HepG2 (cell line): ENCODE data around the gene ZDHHC7. TPM values are rescaled to one million over a fixed set of nuclear protein-coding genes. Genes with fewer than 3 reads are reported as not detected.

Experiments used
- ATAC-seq: fragments of 200-7000 bp; cut with Tn5 transposase; 3 replicates; pipeline ENCODE4 v1.9.1; 2020; ENCODE audit warnings: mild to moderate bottlenecking, moderate library complexity
- BruUV-seq: library from RNA; stranded (reverse); fragments of 400-500 nt; replicated peaks from 2 replicates; lab custom pipeline; 2021; lab: Mats Ljungman, UMichigan
- CTCF ChIA-PET: fragments of 300-600 bp; formaldehyde crosslinking; extraction: SDS; loops from one replicate; lab custom pipeline; 2021; ENCODE audit warnings: low total read pairs, inconsistent platforms, low intra/inter-chr PET ratio; lab: Yijun Ruan, JAX
- POLR2A ChIA-PET: fragments of 350-600 bp; sonication (Branson Sonifier 250); formaldehyde crosslinking; loops from one replicate; lab custom pipeline; 2020; ENCODE audit warnings: antibody characterized with exemption, inconsistent platforms; lab: Yijun Ruan, JAX
- DNase-seq: peaks from one replicate; pipeline ENCODE4 v3.0.0-alpha.2; 2015; ENCODE audit warnings: low spot score
- FAIRE-seq: peaks from 3 replicates; lab custom pipeline; 2011; peaks lifted over from hg19 to GRCh38; lab: Jason Lieb, UNC
- H2AFZ ChIP-seq: one replicate; pipeline ENCODE4 v1.6.1; 2011; ENCODE audit warnings: low read length, inconsistent platforms
- H3K27ac ChIP-seq: fragments of 300-600 bp; 3 replicates; pipeline ENCODE4 v1.8.0; 2011; ENCODE audit warnings: mixed run types, mild to moderate bottlenecking, mixed read lengths, low read length, inconsistent platforms; ENCODE audit not compliant: insufficient read depth; ENCODE audit errors: extremely low read length
- H3K27me3 ChIP-seq, 2 experiments: fragments of 200-600 bp in 1 of 2; 2 replicates in 1 of 2; 3 replicates in 1 of 2; pipeline versions ENCODE4 v1.6.0 to v1.8.0; 2011; ENCODE audit warnings: low read length in 2 of 2, mild to moderate bottlenecking in 2 of 2, moderate library complexity in 2 of 2, inconsistent platforms in 1 of 2; ENCODE audit not compliant: insufficient read depth in 2 of 2, control insufficient read depth in 1 of 2
- H3K36me3 ChIP-seq, 2 experiments: fragments of 200-600 bp in 1 of 2; replicated peaks in 1 of 2; 2 replicates in 1 of 2; 3 replicates in 1 of 2; pipeline versions ENCODE4 v1.5.1 to v1.8.0; 2011; ENCODE audit warnings: low read length in 2 of 2, inconsistent platforms in 1 of 2; ENCODE audit not compliant: insufficient read depth in 2 of 2, control insufficient read depth in 1 of 2
- H3K4me1 ChIP-seq: 2 replicates; pipeline ENCODE4 v1.5.1; 2012; ENCODE audit warnings: low read length, inconsistent platforms; ENCODE audit not compliant: insufficient read depth
- H3K4me2 ChIP-seq: 2 replicates; pipeline ENCODE4 v1.6.0; 2011; ENCODE audit warnings: low read depth, low read length, inconsistent platforms
- H3K4me3 ChIP-seq, 3 experiments: fragments of 200-600 bp in 1 of 3; sonication (generic), shearing (Covaris generic) in 1 of 3; replicated peaks in 1 of 3; 2 replicates each; pipeline ENCODE4 v1.5.1; 2011 to 2016; ENCODE audit warnings: low read length in 3 of 3, inconsistent platforms in 2 of 3, low read depth in 2 of 3, mild to moderate bottlenecking in 2 of 3, control low read depth in 1 of 3, mixed read lengths in 1 of 3; ENCODE audit not compliant: insufficient read depth in 1 of 3
- H3K79me2 ChIP-seq: one replicate; pipeline ENCODE4 v1.6.1; 2011; ENCODE audit warnings: low read length, inconsistent platforms; ENCODE audit not compliant: insufficient read depth
- H3K9ac ChIP-seq: 2 replicates; pipeline ENCODE4 v1.6.0; 2011; ENCODE audit warnings: mild to moderate bottlenecking, low read depth, low read length, inconsistent platforms; ENCODE audit not compliant: insufficient read depth
- H3K9me3 ChIP-seq: 2 replicates; pipeline ENCODE4 v1.5.1; 2012; ENCODE audit warnings: mild to moderate bottlenecking, low read length
- H4K20me1 ChIP-seq: 2 replicates; pipeline ENCODE4 v1.6.0; 2011; ENCODE audit warnings: inconsistent platforms, mild to moderate bottlenecking, low read length, moderate library complexity; ENCODE audit not compliant: insufficient read depth
- ADNP ChIP-seq: sonication (generic); formaldehyde crosslinking; IDR thresholded peaks from 2 replicates; pipeline ENCODE4 v1.4.0; 2020; ENCODE audit warnings: missing genetic modification reagents
- ATF7 ChIP-seq, 2 experiments: fragments of 450-650 bp in 1 of 2; sonication (generic) in 1 of 2; formaldehyde crosslinking in 1 of 2; IDR thresholded peaks; 2 replicates each; pipeline versions ENCODE4 v1.4.0 to v1.6.1; 2016 to 2020; ENCODE audit warnings: antibody characterized with exemption in 1 of 2, mild to moderate bottlenecking in 1 of 2, missing genetic modification reagents in 1 of 2
- CEBPB ChIP-seq: IDR thresholded peaks from 2 replicates; pipeline ENCODE4 v1.6.1; 2011; ENCODE audit warnings: low read depth, low read length, improper control_type of control experiment, borderline replicate concordance
- CREM ChIP-seq, 2 experiments: sonication (generic) in 1 of 2; formaldehyde crosslinking in 1 of 2; IDR thresholded peaks; 2 replicates each; pipeline versions ENCODE4 v1.4.0 to v1.6.1; 2016 to 2020; ENCODE audit warnings: antibody characterized with exemption in 1 of 2, mild to moderate bottlenecking in 1 of 2, missing genetic modification reagents in 1 of 2
- ELF4 ChIP-seq: sonication (generic); formaldehyde crosslinking; IDR thresholded peaks from 2 replicates; pipeline ENCODE4 v1.5.0; 2020; ENCODE audit warnings: missing genetic modification reagents, mild to moderate bottlenecking, moderate library complexity, borderline replicate concordance
- HCFC1 ChIP-seq: fragments of 150-350 bp; IDR thresholded peaks from 2 replicates; pipeline ENCODE4 v1.6.1; 2014; ENCODE audit warnings: low read depth, low read length
- HNRNPH1 ChIP-seq: fragments of 200-400 bp; formaldehyde crosslinking; optimal IDR thresholded peaks from 2 replicates; pipeline ENCODE3; 2017; ENCODE audit warnings: mild to moderate bottlenecking, low read depth, low read length
- KLF16 ChIP-seq, 2 experiments: sonication (generic) in 1 of 2; formaldehyde crosslinking in 1 of 2; IDR thresholded peaks; 2 replicates each; pipeline versions ENCODE4 v1.6.1 to v1.8.0; 2016 to 2023; ENCODE audit warnings: missing genetic modification reagents in 2 of 2, missing compliant biosample characterization in 1 of 2
- RBFOX2 ChIP-seq: fragments of 200-400 bp; formaldehyde crosslinking; IDR thresholded peaks from 2 replicates; pipeline ENCODE4 v1.6.1; 2017; ENCODE audit warnings: low read depth, mild to moderate bottlenecking, low read length
- SP2 ChIP-seq: sonication (generic); formaldehyde crosslinking; IDR thresholded peaks from 2 replicates; pipeline ENCODE4 v1.5.1; 2020; ENCODE audit warnings: mild to moderate bottlenecking, missing genetic modification reagents
- TEAD2 ChIP-seq: sonication (generic); formaldehyde crosslinking; IDR thresholded peaks from 2 replicates; pipeline ENCODE4 v1.9.0; 2021; ENCODE audit warnings: missing genetic modification reagents
- ZMYM2 ChIP-seq: sonication (generic); formaldehyde crosslinking; IDR thresholded peaks from 2 replicates; pipeline ENCODE4 v1.8.0; 2022; ENCODE audit warnings: mild to moderate bottlenecking, missing genetic modification reagents
- ZNF256 ChIP-seq: sonication (generic); formaldehyde crosslinking; conservative IDR thresholded peaks from 2 replicates; pipeline ENCODE4 v1.4.0; 2020; ENCODE audit warnings: missing genetic modification reagents
- ZNF264 ChIP-seq: sonication (generic); formaldehyde crosslinking; IDR thresholded peaks from 2 replicates; pipeline ENCODE4 v1.4.0; 2020; ENCODE audit warnings: missing genetic modification reagents
- ZNF292 ChIP-seq: sonication (generic); formaldehyde crosslinking; IDR thresholded peaks from 2 replicates; pipeline ENCODE4 v1.8.1; 2022; ENCODE audit warnings: mild to moderate bottlenecking, low read depth, missing genetic modification reagents, borderline replicate concordance
- ZNF33B ChIP-seq: sonication (generic); formaldehyde crosslinking; IDR thresholded peaks from 2 replicates; pipeline ENCODE4 v1.5.1; 2020; ENCODE audit warnings: mild to moderate bottlenecking, missing genetic modification reagents
- ZNF350 ChIP-seq: sonication (generic); formaldehyde crosslinking; IDR thresholded peaks from 2 replicates; pipeline ENCODE4 v1.4.0; 2020; ENCODE audit warnings: mild to moderate bottlenecking, low read depth, missing genetic modification reagents, borderline replicate concordance
- WGBS: methylation state at CpG from one replicate; pipeline ENCODE4 v1.1.6; 2017; ENCODE audit warnings: low lambda C conversion rate; 5-methylcytosine and 5-hydroxymethylcytosine counted together
- in situ Hi-C: cut with HindIII; loops from 2 replicates; pipeline ENCODE4 v1.10.0; 2017; ENCODE audit warnings: low pct_unique_long_range_greater_than_20kb; ENCODE audit not compliant: extremely low pct_ligation_motif_present
- intact Hi-C: fragments of 100-400 bp; cut with micrococcal nuclease; formaldehyde crosslinking; loops from one replicate; pipeline ENCODE4 v1.10.0; 2022; ENCODE audit not compliant: unreplicated experiment
- polyA plus RNA-seq, 8 experiments: library from polyadenylated mRNA; depleted of rRNA in 3 of 8; stranded (reverse) in 7 of 8; unstranded in 1 of 8; fragments of >200 nt; fragmentation: Illumina TruSeq in 4 of 8; extraction: Trizol in 4 of 8; gene quantifications; 2 replicates each; pipeline versions ENCODE4 v1.2.1 to v1.2.3, GENCODE V29; 2011 to 2016; ENCODE audit warnings: low read depth in 4 of 8, missing spikeins in 1 of 8, mixed read lengths in 1 of 8; ENCODE audit not compliant: insufficient read depth in 1 of 8
- total RNA-seq, 5 experiments: library from RNA; depleted of rRNA; stranded (reverse); fragments of >200 nt; fragmentation: Illumina TruSeq; extraction: Trizol; gene quantifications; 2 replicates each; pipeline ENCODE4 v1.2.3, GENCODE V29; 2016; ENCODE audit warnings: low read depth in 1 of 5
- TF ChIP-seq, protein P1 (sequence below): sonication (generic); formaldehyde crosslinking; IDR thresholded peaks from 2 replicates; pipeline ENCODE4 v1.9.0; 2021; ENCODE audit warnings: missing genetic modification reagents, mild to moderate bottlenecking, borderline replicate concordance
- TF ChIP-seq, protein P2 (sequence below): IDR thresholded peaks from 2 replicates; pipeline ENCODE4 v1.6.1; 2012; ENCODE audit warnings: low read depth, low read length, improper control_type of control experiment
- TF ChIP-seq, protein P3 (sequence below): IDR thresholded peaks from 2 replicates; pipeline ENCODE4 v1.6.1; 2018; ENCODE audit warnings: missing genetic modification reagents

The ZDHHC7 gene
- total and polyA plus RNA-seq, 2 of the 13 experiments (the other 11 are each of a cell fraction or from before 2014, with no cell fraction given): 46.8 to 67.6 TPM

DNA sequence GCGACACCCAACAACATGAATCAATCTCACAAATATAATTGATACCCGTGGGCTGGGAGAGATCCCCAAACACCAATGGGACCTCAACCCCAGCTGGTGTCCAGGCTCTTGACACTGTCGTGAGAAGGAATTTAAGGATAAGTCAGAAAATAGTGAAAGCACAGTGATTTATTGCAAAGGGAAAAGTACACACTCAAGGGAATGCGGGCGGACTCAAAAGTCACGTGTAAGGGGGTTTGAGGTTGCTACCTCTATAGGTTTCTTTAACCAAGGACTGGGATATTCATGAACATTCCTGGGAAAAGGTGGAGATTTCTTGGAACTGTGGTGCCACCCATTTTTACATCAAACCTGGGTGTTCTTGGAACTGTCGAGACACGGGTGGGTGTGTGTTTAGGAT lies 6.3 kb upstream of the ZDHHC7 start (continued):
- TF ChIP-seq ADNP (CRISPR knock-in tag) (no peak), CEBPB (no peak), CREM (IDR thresholded peaks at IDR 0.05) (no peak), CREM (CRISPR knock-in tag; IDR thresholded peaks at IDR 0.05) (no peak), TEAD2 (CRISPR knock-in tag) (no peak), ATF7 (IDR thresholded peaks at IDR 0.05) (no peak), ATF7 (CRISPR knock-in tag; IDR thresholded peaks at IDR 0.05) (no peak)
- TF ChIP-seq, protein P1, sequence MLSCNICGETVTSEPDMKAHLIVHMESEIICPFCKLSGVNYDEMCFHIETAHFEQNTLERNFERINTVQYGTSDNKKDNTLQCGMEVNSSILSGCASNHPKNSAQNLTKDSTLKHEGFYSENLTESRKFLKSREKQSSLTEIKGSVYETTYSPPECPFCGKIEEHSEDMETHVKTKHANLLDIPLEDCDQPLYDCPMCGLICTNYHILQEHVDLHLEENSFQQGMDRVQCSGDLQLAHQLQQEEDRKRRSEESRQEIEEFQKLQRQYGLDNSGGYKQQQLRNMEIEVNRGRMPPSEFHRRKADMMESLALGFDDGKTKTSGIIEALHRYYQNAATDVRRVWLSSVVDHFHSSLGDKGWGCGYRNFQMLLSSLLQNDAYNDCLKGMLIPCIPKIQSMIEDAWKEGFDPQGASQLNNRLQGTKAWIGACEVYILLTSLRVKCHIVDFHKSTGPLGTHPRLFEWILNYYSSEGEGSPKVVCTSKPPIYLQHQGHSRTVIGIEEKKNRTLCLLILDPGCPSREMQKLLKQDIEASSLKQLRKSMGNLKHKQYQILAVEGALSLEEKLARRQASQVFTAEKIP (CRISPR knock-in tag): no peak

DNA sequence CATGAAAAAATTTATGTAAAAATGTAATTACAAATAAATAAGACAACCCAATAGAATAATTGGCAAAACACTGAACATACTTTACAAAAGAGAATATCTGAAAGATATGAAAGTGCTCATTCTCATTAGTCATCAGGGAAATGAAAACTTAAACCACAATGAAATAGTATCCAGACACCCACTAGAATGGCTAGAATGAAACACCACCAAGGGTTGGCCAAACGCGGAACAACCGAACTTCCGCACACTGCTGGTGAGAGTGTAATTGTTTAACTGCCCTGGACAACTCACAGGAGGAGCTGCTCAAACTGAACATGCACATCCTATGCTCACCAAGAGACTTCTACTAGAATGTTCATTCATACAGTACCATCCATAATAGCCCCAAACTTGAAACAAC lies 5.8 kb upstream of the ZDHHC7 start:
- Histone ChIP-seq H3K4me1 (peaks cover 40% of the 10 kb centered on the region), H3K4me3 (no peak overlapping the region), H4K20me1 (no peaks in the 10 kb centered on the region), H3K79me2 (no peaks in the 10 kb centered on the region), H3K36me3 (no peaks in the 10 kb centered on the region), H3K27ac (no peak overlapping the region), H3K9me3 (no peaks in the 10 kb centered on the region), H3K9ac (no peak overlapping the region), H2AFZ (no peak overlapping the region), H3K4me2 (no peak overlapping the region), H3K27me3 (no peaks in the 10 kb centered on the region; a peak in 2 of 5 replicates)
- in situ Hi-C loops (no loop called here), intact Hi-C loops (no loop called here)
- WGBS: 85% methylated on average over 4 of the region's 4 CpGs
- CTCF ChIA-PET: no interaction called here
- DNase-seq: no peak
- POLR2A ChIA-PET: no interaction called here
- ATAC-seq: no peak
- no TSS peak for BruUV-seq
- no peak for FAIRE-seq
- TF ChIP-seq, protein P2, sequence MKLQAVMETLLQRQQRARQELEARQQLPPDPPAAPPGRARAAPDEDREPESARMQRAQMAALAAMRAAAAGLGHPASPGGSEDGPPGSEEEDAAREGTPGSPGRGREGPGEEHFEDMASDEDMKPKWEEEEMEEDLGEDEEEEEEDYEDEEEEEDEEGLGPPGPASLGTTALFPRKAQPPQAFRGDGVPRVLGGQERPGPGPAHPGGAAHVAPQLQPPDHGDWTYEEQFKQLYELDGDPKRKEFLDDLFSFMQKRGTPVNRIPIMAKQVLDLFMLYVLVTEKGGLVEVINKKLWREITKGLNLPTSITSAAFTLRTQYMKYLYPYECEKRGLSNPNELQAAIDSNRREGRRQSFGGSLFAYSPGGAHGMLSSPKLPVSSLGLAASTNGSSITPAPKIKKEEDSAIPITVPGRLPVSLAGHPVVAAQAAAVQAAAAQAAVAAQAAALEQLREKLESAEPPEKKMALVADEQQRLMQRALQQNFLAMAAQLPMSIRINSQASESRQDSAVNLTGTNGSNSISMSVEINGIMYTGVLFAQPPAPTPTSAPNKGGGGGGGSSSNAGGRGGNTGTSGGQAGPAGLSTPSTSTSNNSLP: no peak
- TF ChIP-seq ZNF350 (CRISPR knock-in tag): no peak
- no peak for TF ChIP-seq ZMYM2 (CRISPR knock-in tag)
- TF ChIP-seq, protein P3, sequence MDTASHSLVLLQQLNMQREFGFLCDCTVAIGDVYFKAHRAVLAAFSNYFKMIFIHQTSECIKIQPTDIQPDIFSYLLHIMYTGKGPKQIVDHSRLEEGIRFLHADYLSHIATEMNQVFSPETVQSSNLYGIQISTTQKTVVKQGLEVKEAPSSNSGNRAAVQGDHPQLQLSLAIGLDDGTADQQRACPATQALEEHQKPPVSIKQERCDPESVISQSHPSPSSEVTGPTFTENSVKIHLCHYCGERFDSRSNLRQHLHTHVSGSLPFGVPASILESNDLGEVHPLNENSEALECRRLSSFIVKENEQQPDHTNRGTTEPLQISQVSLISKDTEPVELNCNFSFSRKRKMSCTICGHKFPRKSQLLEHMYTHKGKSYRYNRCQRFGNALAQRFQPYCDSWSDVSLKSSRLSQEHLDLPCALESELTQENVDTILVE (CRISPR knock-in tag): no peak
- TF ChIP-seq SP2: no peak
- no peak for TF ChIP-seq ZNF33B (CRISPR knock-in tag)
- no peak for TF ChIP-seq ZNF292
- no peak for TF ChIP-seq HCFC1
- TF ChIP-seq RBFOX2: no peak
- TF ChIP-seq ZNF264 (CRISPR knock-in tag): no peak
- no peak for TF ChIP-seq ELF4
- no peak for TF ChIP-seq KLF16 (CRISPR knock-in tag; IDR thresholded peaks at IDR 0.05)
- no peak for TF ChIP-seq ZNF256
- TF ChIP-seq HNRNPH1: no peak
